GM12801 (cell line): ENCODE data around the gene FSIP2.

Experiments used
- CTCF ChIP-seq: IDR thresholded peaks from one replicate; pipeline ENCODE4 v1.5.1; 2011; ENCODE audit warnings: control low read depth; ENCODE audit not compliant: insufficient read length; ENCODE audit errors: extremely low read depth

Gene FSIP2

GRCh38 chr2:185811580-185811979, 73.0 kb downstream of the FSIP2 start:
- TF ChIP-seq CTCF: no peak

GRCh38 chr2:185813707-185814106, 75.1 kb downstream of the FSIP2 start:
- TF ChIP-seq CTCF: no peak

GRCh38 chr2:185817991-185818390, 79.4 kb downstream of the FSIP2 start:
- no peak for TF ChIP-seq CTCF

- no peak for TF ChIP-seq CTCF
Measured at GRCh38 chr2:185821467-185821866, 82.9 kb downstream of the FSIP2 start.

- TF ChIP-seq CTCF: no peak
Measured at GRCh38 chr2:185823773-185824172, 85.2 kb downstream of the FSIP2 start.

GRCh38 chr2:185825557-185825956, 87.0 kb downstream of the FSIP2 start:
- no peak for TF ChIP-seq CTCF

GRCh38 chr2:185828326-185828725, 89.7 kb downstream of the FSIP2 start:
- no peak for TF ChIP-seq CTCF

GRCh38 chr2:185833864-185834263, 95.3 kb downstream of the FSIP2 start:
- TF ChIP-seq CTCF: no peak
